K562 (cell line): Measurements from ENCODE around the gene EIF2S2. TPM values are rescaled to one million over a fixed set of nuclear protein-coding genes. Genes with fewer than 3 reads are reported as not detected.
A peak's percentile ranks its signal among the peaks of the same experiment; 100 is the strongest.

Experiments used
- ATF2 ChIP-seq: sonication (generic); formaldehyde crosslinking; IDR thresholded peaks from 2 replicates; pipeline ENCODE4 v1.8.1; 2022; ENCODE audit warnings: missing genetic modification reagents
- CREB1 ChIP-seq, 2 experiments: sonication (generic) in 1 of 2; formaldehyde crosslinking in 1 of 2; IDR thresholded peaks; 2 replicates each; pipeline versions ENCODE4 v1.6.1 to v1.8.0; 2012 to 2022; ENCODE audit warnings: inconsistent platforms in 1 of 2, mild to moderate bottlenecking in 1 of 2, missing genetic modification reagents in 1 of 2, moderate library complexity in 1 of 2
- CSDE1 ChIP-seq, 2 experiments: fragments of 450-650 bp; IDR thresholded peaks; 2 replicates each; pipeline ENCODE4 v1.6.1; 2016; ENCODE audit warnings: mild to moderate bottlenecking in 1 of 2
- HOXB6 ChIP-seq: fragments of 250-450 bp; sonication (Bioruptor Pico); IDR thresholded peaks from 2 replicates; pipeline ENCODE4 v1.5.1; 2022; ENCODE audit warnings: mild to moderate bottlenecking, borderline replicate concordance
- ILF3 ChIP-seq: fragments of 450-650 bp; IDR thresholded peaks from 2 replicates; pipeline ENCODE4 v1.6.1; 2018; ENCODE audit warnings: antibody characterized with exemption, mild to moderate bottlenecking, moderate library complexity, borderline replicate concordance
- SMARCC2 ChIP-seq: fragments of 450-650 bp; IDR thresholded peaks from 2 replicates; pipeline ENCODE4 v1.6.1; 2017; ENCODE audit warnings: antibody characterized with exemption, moderate library complexity, mild to moderate bottlenecking, low read depth
- STAG1 ChIP-seq: sonication (generic); formaldehyde crosslinking; IDR thresholded peaks from 2 replicates; pipeline ENCODE4 v1.5.0; 2020; ENCODE audit warnings: missing genetic modification reagents, borderline replicate concordance
- ZEB2 ChIP-seq: fragments of 450-650 bp; IDR thresholded peaks from 2 replicates; pipeline ENCODE4 v1.6.1; 2016
- ZNF696 ChIP-seq: fragments of 250-450 bp; sonication (Bioruptor Pico); conservative IDR thresholded peaks from 2 replicates; pipeline ENCODE4 v1.4.0; 2020; ENCODE audit warnings: mild to moderate bottlenecking, moderate library complexity
- polyA plus RNA-seq, 8 experiments: library from polyadenylated mRNA; depleted of rRNA in 4 of 8; stranded (reverse) in 5 of 8; unstranded in 3 of 8; fragments of >200 nt; fragmentation: Nextera tagmentation in 2 of 8; fragmentation: Illumina TruSeq in 1 of 8; extraction: Ambion mirVana in 2 of 8; extraction: Trizol in 1 of 8; gene quantifications; 2 replicates each; pipeline versions ENCODE4 v1.2.1 to v1.2.3, GENCODE V29; 2011 to 2014; ENCODE audit warnings: inconsistent platforms in 1 of 8, missing spikeins in 1 of 8
- total RNA-seq, 7 experiments: library from RNA; depleted of rRNA in 6 of 7; stranded (reverse); fragments of >200 nt in 6 of 7; fragmentation: Illumina TruSeq in 2 of 7; extraction: Trizol in 2 of 7; gene quantifications; 2 replicates each; pipeline versions ENCODE4 v1.2.1 to v1.2.3, GENCODE V29; 2011 to 2021; ENCODE audit warnings: low replicate concordance in 1 of 7
- TF ChIP-seq, protein P1 (sequence below), 2 experiments: fragments of 450-650 bp; conservative IDR thresholded peaks; 2 replicates each; pipeline ENCODE4 v1.6.1; 2017; ENCODE audit warnings: mild to moderate bottlenecking in 2 of 2, moderate library complexity in 2 of 2
- TF ChIP-seq, protein P2 (sequence below): IDR thresholded peaks from 3 replicates; pipeline ENCODE4 v1.6.1; 2011; ENCODE audit warnings: borderline replicate concordance, mild to moderate bottlenecking, moderate library complexity; ENCODE audit not compliant: insufficient read length; ENCODE audit errors: extremely low read depth
- TF ChIP-seq, protein P3 (sequence below): fragments of 450-650 bp; IDR thresholded peaks from 2 replicates; pipeline ENCODE4 v1.6.1; 2016
- TF ChIP-seq, protein P4 (sequence below): IDR thresholded peaks from 2 replicates; pipeline ENCODE4 v1.6.1; 2014; ENCODE audit warnings: antibody characterized with exemption
- TF ChIP-seq, protein P5 (sequence below): fragments of 250-450 bp; sonication (Bioruptor Pico); IDR thresholded peaks from 2 replicates; pipeline ENCODE4 v1.4.0; 2020; ENCODE audit warnings: mild to moderate bottlenecking, moderate library complexity

Gene EIF2S2
- total and polyA plus RNA-seq, 9 of the 15 experiments (the other 6 are each of a cell fraction or from before 2014, with no cell fraction given) = 79.7 to 220 (median 154) TPM

- TF ChIP-seq, protein P1, sequence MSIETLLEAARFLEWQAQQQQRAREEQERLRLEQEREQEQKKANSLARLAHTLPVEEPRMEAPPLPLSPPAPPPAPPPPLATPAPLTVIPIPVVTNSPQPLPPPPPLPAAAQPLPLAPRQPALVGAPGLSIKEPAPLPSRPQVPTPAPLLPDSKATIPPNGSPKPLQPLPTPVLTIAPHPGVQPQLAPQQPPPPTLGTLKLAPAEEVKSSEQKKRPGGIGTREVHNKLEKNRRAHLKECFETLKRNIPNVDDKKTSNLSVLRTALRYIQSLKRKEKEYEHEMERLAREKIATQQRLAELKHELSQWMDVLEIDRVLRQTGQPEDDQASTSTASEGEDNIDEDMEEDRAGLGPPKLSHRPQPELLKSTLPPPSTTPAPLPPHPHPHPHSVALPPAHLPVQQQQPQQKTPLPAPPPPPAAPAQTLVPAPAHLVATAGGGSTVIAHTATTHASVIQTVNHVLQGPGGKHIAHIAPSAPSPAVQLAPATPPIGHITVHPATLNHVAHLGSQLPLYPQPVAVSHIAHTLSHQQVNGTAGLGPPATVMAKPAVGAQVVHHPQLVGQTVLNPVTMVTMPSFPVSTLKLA (conservative IDR thresholded peaks at IDR 0.05) = peak; percentile 81 to 82
- TF ChIP-seq ILF3 = no peak
- TF ChIP-seq, protein P2, sequence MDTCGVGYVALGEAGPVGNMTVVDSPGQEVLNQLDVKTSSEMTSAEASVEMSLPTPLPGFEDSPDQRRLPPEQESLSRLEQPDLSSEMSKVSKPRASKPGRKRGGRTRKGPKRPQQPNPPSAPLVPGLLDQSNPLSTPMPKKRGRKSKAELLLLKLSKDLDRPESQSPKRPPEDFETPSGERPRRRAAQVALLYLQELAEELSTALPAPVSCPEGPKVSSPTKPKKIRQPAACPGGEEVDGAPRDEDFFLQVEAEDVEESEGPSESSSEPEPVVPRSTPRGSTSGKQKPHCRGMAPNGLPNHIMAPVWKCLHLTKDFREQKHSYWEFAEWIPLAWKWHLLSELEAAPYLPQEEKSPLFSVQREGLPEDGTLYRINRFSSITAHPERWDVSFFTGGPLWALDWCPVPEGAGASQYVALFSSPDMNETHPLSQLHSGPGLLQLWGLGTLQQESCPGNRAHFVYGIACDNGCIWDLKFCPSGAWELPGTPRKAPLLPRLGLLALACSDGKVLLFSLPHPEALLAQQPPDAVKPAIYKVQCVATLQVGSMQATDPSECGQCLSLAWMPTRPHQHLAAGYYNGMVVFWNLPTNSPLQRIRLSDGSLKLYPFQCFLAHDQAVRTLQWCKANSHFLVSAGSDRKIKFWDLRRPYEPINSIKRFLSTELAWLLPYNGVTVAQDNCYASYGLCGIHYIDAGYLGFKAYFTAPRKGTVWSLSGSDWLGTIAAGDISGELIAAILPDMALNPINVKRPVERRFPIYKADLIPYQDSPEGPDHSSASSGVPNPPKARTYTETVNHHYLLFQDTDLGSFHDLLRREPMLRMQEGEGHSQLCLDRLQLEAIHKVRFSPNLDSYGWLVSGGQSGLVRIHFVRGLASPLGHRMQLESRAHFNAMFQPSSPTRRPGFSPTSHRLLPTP = no peak
- TF ChIP-seq ZNF696 (CRISPR knock-in tag) = no peak
- TF ChIP-seq HOXB6 = no peak
- no peak for TF ChIP-seq CREB1 (IDR thresholded peaks at IDR 0.05)
- no peak for TF ChIP-seq CREB1 (CRISPR knock-in tag; IDR thresholded peaks at IDR 0.05)
- TF ChIP-seq, protein P3, sequence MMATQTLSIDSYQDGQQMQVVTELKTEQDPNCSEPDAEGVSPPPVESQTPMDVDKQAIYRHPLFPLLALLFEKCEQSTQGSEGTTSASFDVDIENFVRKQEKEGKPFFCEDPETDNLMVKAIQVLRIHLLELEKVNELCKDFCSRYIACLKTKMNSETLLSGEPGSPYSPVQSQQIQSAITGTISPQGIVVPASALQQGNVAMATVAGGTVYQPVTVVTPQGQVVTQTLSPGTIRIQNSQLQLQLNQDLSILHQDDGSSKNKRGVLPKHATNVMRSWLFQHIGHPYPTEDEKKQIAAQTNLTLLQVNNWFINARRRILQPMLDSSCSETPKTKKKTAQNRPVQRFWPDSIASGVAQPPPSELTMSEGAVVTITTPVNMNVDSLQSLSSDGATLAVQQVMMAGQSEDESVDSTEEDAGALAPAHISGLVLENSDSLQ = no peak
- TF ChIP-seq ZEB2 = no peak
- no peak for TF ChIP-seq SMARCC2
- TF ChIP-seq, protein P4, sequence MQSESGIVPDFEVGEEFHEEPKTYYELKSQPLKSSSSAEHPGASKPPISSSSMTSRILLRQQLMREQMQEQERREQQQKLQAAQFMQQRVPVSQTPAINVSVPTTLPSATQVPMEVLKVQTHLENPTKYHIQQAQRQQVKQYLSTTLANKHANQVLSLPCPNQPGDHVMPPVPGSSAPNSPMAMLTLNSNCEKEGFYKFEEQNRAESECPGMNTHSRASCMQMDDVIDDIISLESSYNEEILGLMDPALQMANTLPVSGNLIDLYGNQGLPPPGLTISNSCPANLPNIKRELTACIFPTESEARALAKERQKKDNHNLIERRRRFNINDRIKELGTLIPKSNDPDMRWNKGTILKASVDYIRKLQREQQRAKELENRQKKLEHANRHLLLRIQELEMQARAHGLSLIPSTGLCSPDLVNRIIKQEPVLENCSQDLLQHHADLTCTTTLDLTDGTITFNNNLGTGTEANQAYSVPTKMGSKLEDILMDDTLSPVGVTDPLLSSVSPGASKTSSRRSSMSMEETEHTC = no peak
- no peak for TF ChIP-seq STAG1 (CRISPR knock-in tag)
- TF ChIP-seq CSDE1 (IDR thresholded peaks at IDR 0.05) = no peak
- TF ChIP-seq, protein P5, sequence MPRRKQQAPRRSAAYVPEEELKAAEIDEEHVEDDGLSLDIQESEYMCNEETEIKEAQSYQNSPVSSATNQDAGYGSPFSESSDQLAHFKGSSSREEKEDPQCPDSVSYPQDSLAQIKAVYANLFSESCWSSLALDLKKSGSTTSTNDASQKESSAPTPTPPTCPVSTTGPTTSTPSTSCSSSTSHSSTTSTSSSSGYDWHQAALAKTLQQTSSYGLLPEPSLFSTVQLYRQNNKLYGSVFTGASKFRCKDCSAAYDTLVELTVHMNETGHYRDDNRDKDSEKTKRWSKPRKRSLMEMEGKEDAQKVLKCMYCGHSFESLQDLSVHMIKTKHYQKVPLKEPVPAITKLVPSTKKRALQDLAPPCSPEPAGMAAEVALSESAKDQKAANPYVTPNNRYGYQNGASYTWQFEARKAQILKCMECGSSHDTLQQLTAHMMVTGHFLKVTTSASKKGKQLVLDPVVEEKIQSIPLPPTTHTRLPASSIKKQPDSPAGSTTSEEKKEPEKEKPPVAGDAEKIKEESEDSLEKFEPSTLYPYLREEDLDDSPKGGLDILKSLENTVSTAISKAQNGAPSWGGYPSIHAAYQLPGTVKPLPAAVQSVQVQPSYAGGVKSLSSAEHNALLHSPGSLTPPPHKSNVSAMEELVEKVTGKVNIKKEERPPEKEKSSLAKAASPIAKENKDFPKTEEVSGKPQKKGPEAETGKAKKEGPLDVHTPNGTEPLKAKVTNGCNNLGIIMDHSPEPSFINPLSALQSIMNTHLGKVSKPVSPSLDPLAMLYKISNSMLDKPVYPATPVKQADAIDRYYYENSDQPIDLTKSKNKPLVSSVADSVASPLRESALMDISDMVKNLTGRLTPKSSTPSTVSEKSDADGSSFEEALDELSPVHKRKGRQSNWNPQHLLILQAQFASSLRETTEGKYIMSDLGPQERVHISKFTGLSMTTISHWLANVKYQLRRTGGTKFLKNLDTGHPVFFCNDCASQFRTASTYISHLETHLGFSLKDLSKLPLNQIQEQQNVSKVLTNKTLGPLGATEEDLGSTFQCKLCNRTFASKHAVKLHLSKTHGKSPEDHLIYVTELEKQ = no peak
- no peak for TF ChIP-seq ATF2
Measured at GRCh38 chr20:34084227-34084923, 27.7 kb downstream of the EIF2S2 start (continued).
